SK-N-SH treated with all-trans-retinoic acid at 6 μM for 48 hours (cell line): ENCODE measurements around the gene EHD4.

Experiments used
- ATAC-seq: fragments of 200-7000 bp; cut with Tn5 transposase; 3 replicates; pipeline ENCODE4 v1.9.1; 2020; ENCODE audit warnings: mild to moderate bottlenecking, moderate library complexity
- ARNTL ChIP-seq: fragments of 450-650 bp; formaldehyde crosslinking; IDR thresholded peaks from 2 replicates; pipeline ENCODE4 v1.5.0; 2020; ENCODE audit warnings: low read depth, mild to moderate bottlenecking, moderate library complexity, borderline replicate concordance
- BACH2 ChIP-seq: fragments of 250-450 bp; sonication (Bioruptor Pico); IDR thresholded peaks from 2 replicates; pipeline ENCODE4 v1.9.0; 2021; ENCODE audit warnings: mild to moderate bottlenecking, borderline replicate concordance
- CSDC2 ChIP-seq: fragments of 250-450 bp; sonication (Bioruptor Pico); IDR thresholded peaks from 2 replicates; pipeline ENCODE4 v1.5.0; 2020; ENCODE audit warnings: mild to moderate bottlenecking, moderate library complexity
- ESRRG ChIP-seq: fragments of 250-450 bp; sonication (Bioruptor Pico); IDR thresholded peaks from 2 replicates; pipeline ENCODE4 v1.6.1; 2021; ENCODE audit warnings: mild to moderate bottlenecking
- GLIS3 ChIP-seq: fragments of 250-450 bp; sonication (Bioruptor Pico); IDR thresholded peaks from 2 replicates; pipeline ENCODE4 v1.5.0; 2020; ENCODE audit warnings: mild to moderate bottlenecking, moderate library complexity
- ISL1 ChIP-seq: fragments of 250-450 bp; sonication (Bioruptor Pico); IDR thresholded peaks from 2 replicates; pipeline ENCODE4 v2.1.2; 2022; ENCODE audit warnings: mild to moderate bottlenecking, moderate library complexity
- OSR1 ChIP-seq: fragments of 250-450 bp; sonication (Bioruptor Pico); IDR thresholded peaks from 2 replicates; pipeline ENCODE4 v1.8.0; 2022; ENCODE audit warnings: moderate library complexity, mild to moderate bottlenecking, inconsistent platforms
- PPARA ChIP-seq: fragments of 250-450 bp; sonication (Bioruptor Pico); IDR thresholded peaks from 2 replicates; pipeline ENCODE4 v1.5.0; 2020; ENCODE audit warnings: mild to moderate bottlenecking, borderline replicate concordance
- RARB ChIP-seq: fragments of 250-450 bp; sonication (Bioruptor Pico); IDR thresholded peaks from 2 replicates; pipeline ENCODE4 v1.8.0; 2021; ENCODE audit warnings: mild to moderate bottlenecking, moderate library complexity
- SNAI2 ChIP-seq: fragments of 250-450 bp; sonication (Bioruptor Pico); IDR thresholded peaks from 2 replicates; pipeline ENCODE4 v1.5.0; 2020; ENCODE audit warnings: mild to moderate bottlenecking, moderate library complexity
- TCF4 ChIP-seq: fragments of 250-450 bp; sonication (Bioruptor Pico); IDR thresholded peaks from 2 replicates; pipeline ENCODE4 v1.8.0; 2021; ENCODE audit warnings: mild to moderate bottlenecking, moderate library complexity, borderline replicate concordance
- TOX ChIP-seq: fragments of 250-450 bp; sonication (Bioruptor Pico); IDR thresholded peaks from 2 replicates; pipeline ENCODE4 v1.8.0; 2021; ENCODE audit warnings: mild to moderate bottlenecking, moderate library complexity, borderline replicate concordance
- ZC3H10 ChIP-seq: fragments of 250-450 bp; sonication (Bioruptor Pico); IDR thresholded peaks from 2 replicates; pipeline ENCODE4 v1.5.1; 2021; ENCODE audit warnings: mild to moderate bottlenecking, moderate library complexity
- ZFP30 ChIP-seq: fragments of 450-650 bp; formaldehyde crosslinking; IDR thresholded peaks from 2 replicates; pipeline ENCODE4 v1.5.0; 2022; ENCODE audit warnings: mild to moderate bottlenecking, moderate library complexity
- ZNF8 ChIP-seq: fragments of 450-650 bp; formaldehyde crosslinking; IDR thresholded peaks from 2 replicates; pipeline ENCODE4 v1.5.0; 2020; ENCODE audit warnings: mild to moderate bottlenecking, moderate library complexity
- TF ChIP-seq, protein P1 (sequence below): fragments of 250-450 bp; sonication (Bioruptor Pico); IDR thresholded peaks from 2 replicates; pipeline ENCODE4 v1.5.1; 2020; ENCODE audit warnings: low read depth, mild to moderate bottlenecking, moderate library complexity
- TF ChIP-seq, protein P2 (sequence below): fragments of 250-450 bp; sonication (Bioruptor Pico); IDR thresholded peaks from 2 replicates; pipeline ENCODE4 v1.5.1; 2021; ENCODE audit warnings: mild to moderate bottlenecking, moderate library complexity
- TF ChIP-seq, protein P3 (sequence below): fragments of 250-450 bp; sonication (Bioruptor Pico); IDR thresholded peaks from 2 replicates; pipeline ENCODE4 v1.8.0; 2020; ENCODE audit warnings: mild to moderate bottlenecking, moderate library complexity, borderline replicate concordance
- TF ChIP-seq, protein P4 (sequence below): fragments of 250-450 bp; sonication (Bioruptor Pico); IDR thresholded peaks from 2 replicates; pipeline ENCODE4 v1.8.0; 2021; ENCODE audit warnings: low read depth, mild to moderate bottlenecking, moderate library complexity, borderline replicate concordance

The EHD4 gene

DNA sequence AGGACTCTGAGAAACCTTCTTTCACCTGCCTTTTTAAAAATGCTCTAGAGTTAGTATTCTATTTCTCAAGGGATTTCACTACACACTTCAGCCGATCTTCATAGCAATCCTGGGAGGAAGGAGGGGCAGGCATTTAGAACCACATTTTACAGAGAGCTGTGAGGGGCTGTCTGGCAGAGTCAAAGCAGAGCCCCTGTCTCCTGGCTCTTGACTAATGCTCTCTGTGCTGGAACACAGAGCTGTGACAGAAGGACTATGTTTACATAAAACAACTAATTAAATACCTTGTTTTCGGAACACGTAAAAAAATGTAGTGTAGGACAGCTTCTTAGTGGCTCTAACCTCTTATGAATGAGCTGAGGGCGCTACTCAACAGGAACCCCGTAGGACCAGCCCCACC, 70.9 kb downstream of the EHD4 start:
- ATAC-seq, result no peak
- TF ChIP-seq ZFP30 (CRISPR knock-in tag) (no peak), CSDC2 (CRISPR knock-in tag) (no peak), ARNTL (no peak), ZC3H10 (CRISPR knock-in tag) (no peak), BACH2 (CRISPR knock-in tag) (no peak), PPARA (CRISPR knock-in tag) (no peak), TCF4 (CRISPR knock-in tag) (no peak), RARB (CRISPR knock-in tag) (no peak)
- TF ChIP-seq, protein P1, sequence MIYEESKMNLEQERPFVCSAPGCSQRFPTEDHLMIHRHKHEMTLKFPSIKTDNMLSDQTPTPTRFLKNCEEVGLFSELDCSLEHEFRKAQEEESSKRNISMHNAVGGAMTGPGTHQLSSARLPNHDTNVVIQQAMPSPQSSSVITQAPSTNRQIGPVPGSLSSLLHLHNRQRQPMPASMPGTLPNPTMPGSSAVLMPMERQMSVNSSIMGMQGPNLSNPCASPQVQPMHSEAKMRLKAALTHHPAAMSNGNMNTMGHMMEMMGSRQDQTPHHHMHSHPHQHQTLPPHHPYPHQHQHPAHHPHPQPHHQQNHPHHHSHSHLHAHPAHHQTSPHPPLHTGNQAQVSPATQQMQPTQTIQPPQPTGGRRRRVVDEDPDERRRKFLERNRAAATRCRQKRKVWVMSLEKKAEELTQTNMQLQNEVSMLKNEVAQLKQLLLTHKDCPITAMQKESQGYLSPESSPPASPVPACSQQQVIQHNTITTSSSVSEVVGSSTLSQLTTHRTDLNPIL (CRISPR knock-in tag), result no peak
- TF ChIP-seq, protein P2, sequence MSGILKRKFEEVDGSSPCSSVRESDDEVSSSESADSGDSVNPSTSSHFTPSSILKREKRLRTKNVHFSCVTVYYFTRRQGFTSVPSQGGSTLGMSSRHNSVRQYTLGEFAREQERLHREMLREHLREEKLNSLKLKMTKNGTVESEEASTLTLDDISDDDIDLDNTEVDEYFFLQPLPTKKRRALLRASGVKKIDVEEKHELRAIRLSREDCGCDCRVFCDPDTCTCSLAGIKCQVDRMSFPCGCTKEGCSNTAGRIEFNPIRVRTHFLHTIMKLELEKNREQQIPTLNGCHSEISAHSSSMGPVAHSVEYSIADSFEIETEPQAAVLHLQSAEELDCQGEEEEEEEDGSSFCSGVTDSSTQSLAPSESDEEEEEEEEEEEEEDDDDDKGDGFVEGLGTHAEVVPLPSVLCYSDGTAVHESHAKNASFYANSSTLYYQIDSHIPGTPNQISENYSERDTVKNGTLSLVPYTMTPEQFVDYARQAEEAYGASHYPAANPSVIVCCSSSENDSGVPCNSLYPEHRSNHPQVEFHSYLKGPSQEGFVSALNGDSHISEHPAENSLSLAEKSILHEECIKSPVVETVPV (CRISPR knock-in tag), result no peak

DNA sequence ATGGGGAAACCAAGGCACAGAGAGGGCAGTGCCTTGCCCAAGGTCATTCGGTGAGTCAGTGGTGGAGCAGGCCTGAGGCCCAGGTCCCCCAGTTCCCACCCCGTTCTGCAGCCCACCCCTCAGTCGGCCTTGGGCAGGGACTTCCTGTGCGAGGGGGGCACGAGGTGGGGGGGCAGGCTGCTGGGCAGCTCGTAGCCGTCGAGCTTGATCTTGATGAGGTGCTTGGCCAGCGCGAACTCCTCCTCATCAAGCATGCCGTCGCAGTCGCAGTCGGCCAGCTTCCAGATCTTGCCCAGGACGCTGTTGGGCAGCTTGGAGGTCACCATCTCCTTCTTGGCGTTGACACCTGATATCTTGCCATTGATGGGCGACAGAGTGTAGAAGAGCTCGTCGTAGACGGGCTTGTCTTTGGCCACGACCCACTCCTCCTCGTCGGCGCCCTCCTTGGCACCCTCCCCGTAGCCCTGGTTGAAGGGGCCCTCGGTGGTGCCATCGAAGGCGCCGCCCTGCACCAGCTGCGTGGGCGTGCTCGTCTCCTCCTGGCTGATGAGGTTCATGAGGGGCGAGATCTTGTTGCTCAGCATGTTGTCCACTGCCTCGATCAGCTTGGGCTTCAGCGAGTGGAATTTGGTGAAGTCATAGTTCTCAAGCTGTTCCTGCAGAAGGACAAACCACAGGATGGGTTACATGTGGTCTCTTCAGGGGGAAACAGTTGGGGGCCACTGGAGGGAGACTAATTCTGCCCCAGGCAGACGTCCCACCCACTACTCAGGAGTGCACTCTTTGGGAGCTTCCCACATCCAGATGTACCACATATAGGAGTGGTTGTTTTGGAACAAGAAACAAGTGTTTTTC, 71.6 kb downstream of the EHD4 start:
- TF ChIP-seq ARNTL, result no peak
- TF ChIP-seq, protein P2 (CRISPR knock-in tag), result no peak
- no peak for TF ChIP-seq TOX (CRISPR knock-in tag)
- TF ChIP-seq RARB (CRISPR knock-in tag), result no peak
- no peak for TF ChIP-seq TCF4 (CRISPR knock-in tag)
- TF ChIP-seq CSDC2 (CRISPR knock-in tag), result no peak
- no peak for TF ChIP-seq GLIS3
- TF ChIP-seq, protein P1 (CRISPR knock-in tag), result no peak
- TF ChIP-seq, protein P3, sequence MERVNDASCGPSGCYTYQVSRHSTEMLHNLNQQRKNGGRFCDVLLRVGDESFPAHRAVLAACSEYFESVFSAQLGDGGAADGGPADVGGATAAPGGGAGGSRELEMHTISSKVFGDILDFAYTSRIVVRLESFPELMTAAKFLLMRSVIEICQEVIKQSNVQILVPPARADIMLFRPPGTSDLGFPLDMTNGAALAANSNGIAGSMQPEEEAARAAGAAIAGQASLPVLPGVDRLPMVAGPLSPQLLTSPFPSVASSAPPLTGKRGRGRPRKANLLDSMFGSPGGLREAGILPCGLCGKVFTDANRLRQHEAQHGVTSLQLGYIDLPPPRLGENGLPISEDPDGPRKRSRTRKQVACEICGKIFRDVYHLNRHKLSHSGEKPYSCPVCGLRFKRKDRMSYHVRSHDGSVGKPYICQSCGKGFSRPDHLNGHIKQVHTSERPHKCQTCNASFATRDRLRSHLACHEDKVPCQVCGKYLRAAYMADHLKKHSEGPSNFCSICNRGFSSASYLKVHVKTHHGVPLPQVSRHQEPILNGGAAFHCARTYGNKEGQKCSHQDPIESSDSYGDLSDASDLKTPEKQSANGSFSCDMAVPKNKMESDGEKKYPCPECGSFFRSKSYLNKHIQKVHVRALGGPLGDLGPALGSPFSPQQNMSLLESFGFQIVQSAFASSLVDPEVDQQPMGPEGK, result no peak
- TF ChIP-seq, protein P4, sequence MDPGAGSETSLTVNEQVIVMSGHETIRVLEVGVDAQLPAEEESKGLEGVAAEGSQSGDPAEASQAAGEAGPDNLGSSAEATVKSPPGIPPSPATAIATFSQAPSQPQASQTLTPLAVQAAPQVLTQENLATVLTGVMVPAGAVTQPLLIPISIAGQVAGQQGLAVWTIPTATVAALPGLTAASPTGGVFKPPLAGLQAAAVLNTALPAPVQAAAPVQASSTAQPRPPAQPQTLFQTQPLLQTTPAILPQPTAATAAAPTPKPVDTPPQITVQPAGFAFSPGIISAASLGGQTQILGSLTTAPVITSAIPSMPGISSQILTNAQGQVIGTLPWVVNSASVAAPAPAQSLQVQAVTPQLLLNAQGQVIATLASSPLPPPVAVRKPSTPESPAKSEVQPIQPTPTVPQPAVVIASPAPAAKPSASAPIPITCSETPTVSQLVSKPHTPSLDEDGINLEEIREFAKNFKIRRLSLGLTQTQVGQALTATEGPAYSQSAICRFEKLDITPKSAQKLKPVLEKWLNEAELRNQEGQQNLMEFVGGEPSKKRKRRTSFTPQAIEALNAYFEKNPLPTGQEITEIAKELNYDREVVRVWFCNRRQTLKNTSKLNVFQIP (CRISPR knock-in tag), result no peak
- TF ChIP-seq ZC3H10 (CRISPR knock-in tag), result no peak
- no peak for TF ChIP-seq OSR1 (CRISPR knock-in tag)
- no peak for TF ChIP-seq ZNF8 (CRISPR knock-in tag)
- no peak for TF ChIP-seq SNAI2 (CRISPR knock-in tag)
- no peak for TF ChIP-seq ESRRG (CRISPR knock-in tag)
- no peak for TF ChIP-seq ISL1 (CRISPR knock-in tag)
- ATAC-seq, result no peak

DNA sequence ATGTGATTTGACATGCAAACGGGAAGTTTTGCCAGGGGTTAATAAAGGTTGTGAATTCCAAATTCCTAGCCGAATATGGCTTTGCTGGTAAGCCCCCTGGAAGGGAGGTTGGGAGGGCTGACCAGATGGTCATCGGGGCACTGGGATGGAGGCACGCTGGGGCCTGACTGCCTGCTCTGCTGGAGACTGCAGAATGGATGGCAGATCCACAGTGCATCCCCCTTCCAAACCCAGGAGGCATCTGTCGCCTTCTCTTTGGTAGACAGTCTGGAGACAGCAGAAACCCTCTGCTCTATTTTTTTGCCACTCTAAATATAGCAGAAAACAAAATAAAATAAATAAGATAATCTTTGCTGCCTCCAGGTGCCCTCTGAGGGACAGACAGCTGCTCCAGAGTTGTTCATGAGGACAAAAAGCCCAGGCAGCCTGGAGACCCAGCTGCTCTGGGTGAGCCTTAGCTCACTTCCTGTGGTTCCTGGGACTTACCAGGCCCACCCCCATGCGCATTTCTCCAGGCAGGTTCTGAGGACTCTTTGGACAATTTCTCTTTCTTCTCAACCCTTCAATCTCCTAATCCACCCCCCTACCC, 72.4 kb downstream of the EHD4 start:
- ATAC-seq, result no peak
- TF ChIP-seq ESRRG (CRISPR knock-in tag) (no peak), RARB (CRISPR knock-in tag) (no peak), OSR1 (CRISPR knock-in tag) (no peak), SNAI2 (CRISPR knock-in tag) (no peak), ARNTL (no peak), ISL1 (CRISPR knock-in tag) (no peak), BACH2 (CRISPR knock-in tag) (no peak), ZNF8 (CRISPR knock-in tag) (no peak), ZFP30 (CRISPR knock-in tag) (no peak), CSDC2 (CRISPR knock-in tag) (no peak)
- TF ChIP-seq, protein P2 (CRISPR knock-in tag), result no peak
- TF ChIP-seq, protein P3, result no peak
- TF ChIP-seq, protein P4 (CRISPR knock-in tag), result no peak
